Natural killer cell (primary cell): ENCODE results near the gene CIB1. TPM values are rescaled to one million over a fixed set of nuclear protein-coding genes. Genes with fewer than 3 reads are reported as not detected.

ENCODE experiments used
- ATAC-seq, 3 donors: fragments of 150-1000 bp in 2 of 3; fragments of 200-7000 bp in 1 of 3; cut with Tn5 transposase; 1 replicate in 1 of 3; 2 replicates in 2 of 3; pipeline ENCODE4 v1.10.0; 2021; ENCODE audit warnings: mild to moderate bottlenecking in 2 of 3, moderate library complexity in 2 of 3
- DNase-seq, 2 donors: peaks; one replicate each; pipeline versions ENCODE4 v3.0.0 to v3.0.0-alpha.2; 2013 to 2021; ENCODE audit warnings: mixed read lengths in 1 of 2
- H3K27ac ChIP-seq: one replicate; pipeline ENCODE4 v1.5.1; 2013; ENCODE audit warnings: mild to moderate bottlenecking, low read length
- H3K27me3 ChIP-seq: one replicate; pipeline ENCODE4 v1.6.1; 2013; ENCODE audit warnings: low read length; ENCODE audit not compliant: control insufficient read depth, insufficient read depth
- H3K36me3 ChIP-seq: one replicate; pipeline ENCODE4 v1.6.1; 2013; ENCODE audit warnings: low read length; ENCODE audit not compliant: control insufficient read depth, insufficient read depth
- H3K4me1 ChIP-seq: one replicate; pipeline ENCODE4 v1.6.1; 2013; ENCODE audit warnings: low read length; ENCODE audit not compliant: control insufficient read depth, insufficient read depth
- H3K4me3 ChIP-seq: one replicate; pipeline ENCODE4 v1.5.1; 2013; ENCODE audit warnings: low read length
- H3K9me3 ChIP-seq: one replicate; pipeline ENCODE4 v1.6.1; 2013; ENCODE audit warnings: low read length; ENCODE audit not compliant: control insufficient read depth, insufficient read depth
- H3K27ac Mint-ChIP-seq, 2 donors: one replicate each; pipeline ENCODE4 v1.8.0; 2022; ENCODE audit warnings: mild to moderate bottlenecking in 2 of 2, mixed read lengths in 2 of 2, moderate library complexity in 1 of 2
- H3K27me3 Mint-ChIP-seq, 2 donors: one replicate each; pipeline ENCODE4 v1.8.0; 2022; ENCODE audit warnings: low read depth in 2 of 2, mixed read lengths in 2 of 2
- H3K36me3 Mint-ChIP-seq: one replicate; pipeline ENCODE4 v1.8.0; 2022; ENCODE audit warnings: mixed read lengths
- H3K4me1 Mint-ChIP-seq, 2 donors: one replicate each; pipeline ENCODE4 v1.8.0; 2022; ENCODE audit warnings: mixed read lengths in 2 of 2
- H3K4me3 Mint-ChIP-seq: one replicate; pipeline ENCODE4 v1.8.0; 2022; ENCODE audit warnings: mild to moderate bottlenecking, moderate library complexity, mixed read lengths
- H3K9me3 Mint-ChIP-seq, 2 donors: one replicate each; pipeline ENCODE4 v1.8.0; 2022; ENCODE audit warnings: mixed read lengths in 2 of 2
- CTCF ChIP-seq: fragments of 200-600 bp; IDR thresholded peaks from one replicate; pipeline ENCODE4 v1.8.0; 2022; ENCODE audit warnings: antibody characterized with exemption
- WGBS: methylation state at CpG from one replicate; pipeline ENCODE4 v1.1.7; 2013; ENCODE audit warnings: missing lambda C conversion rate; ENCODE audit not compliant: insufficient coverage; 5-methylcytosine and 5-hydroxymethylcytosine counted together
- intact Hi-C: fragments of 100-400 bp; cut with micrococcal nuclease; formaldehyde crosslinking; loops from one replicate; pipeline ENCODE4 v1.14.2; 2022
- total RNA-seq, 4 donors: library from RNA; stranded (reverse); fragments of 120-200 nt in 1 of 4; gene quantifications; one replicate each; pipeline versions ENCODE4 v1.2.3 to v1.2.4, GENCODE V29; 2013 to 2022

CIB1 gene
- total RNA-seq, 3 donors from 2014 or later (not counting 1 experiment from before 2014, with no cell fraction given), result 136 to 209 (median 154) TPM

DNA sequence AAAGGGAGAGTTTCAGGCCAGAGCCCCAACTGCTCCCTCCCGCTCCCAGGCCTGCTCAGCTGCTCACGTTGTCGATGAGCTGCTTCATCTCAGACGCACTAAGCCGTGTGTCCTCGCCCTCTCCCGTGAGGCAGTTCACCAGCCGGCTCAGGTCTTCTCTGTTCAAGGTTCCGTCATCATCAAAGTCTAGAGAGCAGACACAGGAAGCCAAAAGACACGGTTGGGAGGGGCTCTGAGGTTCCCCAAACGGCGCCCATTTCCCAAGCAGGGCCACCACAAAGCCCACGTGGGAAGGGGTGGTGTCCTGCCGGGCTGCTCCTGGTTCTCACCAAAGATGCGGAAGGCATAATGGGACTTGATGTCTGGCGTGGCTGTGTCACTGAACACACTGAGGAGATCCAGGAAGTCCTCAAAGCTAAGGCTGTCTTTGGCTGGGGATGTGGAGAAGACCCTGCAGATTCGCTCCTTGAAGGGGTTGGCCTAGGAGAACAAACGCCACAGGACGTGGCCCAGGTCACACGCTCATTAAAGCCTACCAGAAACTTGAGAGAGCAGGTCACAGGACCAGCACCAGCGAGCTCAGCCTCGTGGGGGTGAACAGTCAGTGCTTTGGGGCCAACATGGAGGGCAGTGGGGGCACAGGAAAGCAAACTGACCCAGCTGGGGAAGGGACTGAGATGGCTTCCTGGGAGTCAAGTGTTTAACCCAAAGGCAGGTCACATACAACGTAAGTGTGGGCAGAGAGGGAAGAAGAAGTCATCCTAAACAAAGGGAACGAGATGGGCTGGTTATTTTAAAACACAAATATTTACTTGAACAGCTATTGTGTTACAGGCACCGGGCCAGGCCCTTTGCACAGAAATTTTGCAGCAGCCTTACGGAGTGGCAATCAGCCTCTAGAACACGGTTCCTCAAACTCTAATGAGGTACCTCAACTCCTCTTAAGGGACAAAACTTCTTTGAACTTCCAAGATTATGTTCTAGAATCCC, 2.4 kb downstream of the CIB1 start:
- Histone ChIP-seq H3K27ac (peak overlapping the region; percentile 94), H3K4me1 (peaks cover 47% of the 10 kb centered on the region), H3K9me3 (no peaks in the 10 kb centered on the region), H3K36me3 (peaks cover 29% of the 10 kb centered on the region), H3K4me3 (peak overlapping the region; percentile 5), H3K27me3 (no peaks in the 10 kb centered on the region)
- H3K4me1 Mint-ChIP-seq, result peaks cover 44 to 53% of the 10 kb centered on the region in 2 donors
- H3K27ac Mint-ChIP-seq, result peak overlapping the region; percentile 99
- ATAC-seq (peak; percentile 61 to 72 (median 64)), DNase-seq (peak; percentile 78 to 94)
- H3K4me3 Mint-ChIP-seq, result peak overlapping the region; percentile 86
- intact Hi-C loops, result loop anchor here (2.0 to 10.0 kb wide), 4 partner anchors 33 to 1623 kb away; partner anchors contain the start of genes NGRN and SLCO3A1
- no peaks in the 10 kb centered on the region for H3K9me3 Mint-ChIP-seq
- H3K36me3 Mint-ChIP-seq, result no peaks in the 10 kb centered on the region
- H3K27me3 Mint-ChIP-seq, result no peaks in the 10 kb centered on the region
- no peak for TF ChIP-seq CTCF
- WGBS, result 22% methylated on average over 27 of the region's 27 CpGs

GRCh38 chr15:90230610-90231009, 3.1 kb downstream of the CIB1 start:
- H3K36me3 Mint-ChIP-seq, result no peaks in the 10 kb centered on the region
- no peak for DNase-seq
- intact Hi-C loops, result loop anchor here (2.0 to 10.0 kb wide), 4 partner anchors 34 to 1624 kb away; partner anchors contain the start of genes NGRN and SLCO3A1
- Histone ChIP-seq H3K27ac (peak overlapping the region; percentile 94), H3K4me1 (peaks cover 47% of the 10 kb centered on the region), H3K9me3 (no peaks in the 10 kb centered on the region), H3K27me3 (no peaks in the 10 kb centered on the region), H3K36me3 (peaks cover 33% of the 10 kb centered on the region), H3K4me3 (peak overlapping the region; percentile 5)
- peaks cover 44 to 53% of the 10 kb centered on the region in 2 donors for H3K4me1 Mint-ChIP-seq
- peak overlapping the region; percentile 99 for H3K27ac Mint-ChIP-seq
- H3K9me3 Mint-ChIP-seq, result no peaks in the 10 kb centered on the region
- no peaks in the 10 kb centered on the region for H3K27me3 Mint-ChIP-seq
- ATAC-seq, result no peak
- 86% methylated on average over 8 of the region's 8 CpGs for WGBS
- H3K4me3 Mint-ChIP-seq, result peak overlapping the region; percentile 86
- no peak for TF ChIP-seq CTCF

DNA sequence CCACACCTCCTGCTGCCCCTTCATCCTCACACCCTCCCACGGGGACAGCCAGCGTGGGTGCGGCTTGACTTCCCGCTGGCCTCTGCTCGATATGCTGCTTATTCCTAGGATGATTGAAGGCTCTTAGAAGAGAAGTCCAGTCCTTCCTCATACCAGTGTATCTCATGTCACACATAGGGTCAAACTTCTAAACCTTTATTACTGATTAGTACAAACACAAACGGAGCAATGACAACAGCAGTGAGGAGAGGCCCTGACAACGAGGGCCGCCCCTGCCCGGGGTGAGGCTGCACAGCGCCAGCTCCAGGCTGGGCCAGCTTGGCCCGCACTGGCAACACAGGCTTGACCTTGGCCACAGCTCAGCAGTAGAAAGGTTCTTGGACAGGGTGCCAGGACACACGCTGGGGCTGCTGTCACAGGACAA, 3.7 kb downstream of the CIB1 start:
- 95% methylated on average over 12 of the region's 12 CpGs for WGBS

More for the DNA sequence above, 3.7 kb downstream of the CIB1 start:
- H3K9me3 Mint-ChIP-seq, result no peaks in the 10 kb centered on the region
- H3K27ac Mint-ChIP-seq, result peak overlapping the region; percentile 99
- intact Hi-C loops, result loop anchor here (2.0 to 10.0 kb wide), 4 partner anchors 35 to 1625 kb away; partner anchors contain the start of genes NGRN and SLCO3A1
- TF ChIP-seq CTCF, result no peak
- H3K9me3 ChIP-seq, result no peaks in the 10 kb centered on the region
- H3K4me1 Mint-ChIP-seq, result peaks cover 42 to 51% of the 10 kb centered on the region in 2 donors
- no peaks in the 10 kb centered on the region for H3K27me3 ChIP-seq
- no peaks in the 10 kb centered on the region for H3K36me3 Mint-ChIP-seq
- no peak for ATAC-seq
- H3K36me3 ChIP-seq, result peaks cover 38% of the 10 kb centered on the region
- peak overlapping the region; percentile 86 for H3K4me3 Mint-ChIP-seq
- H3K27me3 Mint-ChIP-seq, result no peaks in the 10 kb centered on the region
- H3K4me3 ChIP-seq, result no peak overlapping the region
- H3K4me1 ChIP-seq, result peaks cover 46% of the 10 kb centered on the region
- DNase-seq, result no peak
- peak overlapping the region; percentile 94 for H3K27ac ChIP-seq
